ENCODE results near the gene AGAP3. TPM values are rescaled to one million over a fixed set of nuclear protein-coding genes. Genes with fewer than 3 reads are reported as not detected.

AGAP3 gene
- total RNA-seq, 4 donors from 2014 or later = 28.2 to 174 (median 53.2) TPM

GRCh38 chr7:151095828-151096475 is 9.7 kb downstream of the AGAP3 start:
- no peak for DNase-seq
- H3K36me3 ChIP-seq = no peaks in the 10 kb centered on the region
- H3K9me3 ChIP-seq = no peaks in the 10 kb centered on the region
- peaks cover 1 to 8% of the 10 kb centered on the region in 2 donors for H3K4me1 ChIP-seq
- TF ChIP-seq CTCF (IDR thresholded peaks at IDR 0.05) = no peak
- no peak for TF ChIP-seq POLR2A (IDR thresholded peaks at IDR 0.05)
- H3K4me3 ChIP-seq = no peak overlapping the region
- intact Hi-C loops (cut with DNase I; ENCODE audit: low total_unique reads) = no loop called here
- H3K27me3 ChIP-seq = no peaks in the 10 kb centered on the region
- H3K27ac ChIP-seq = no peak overlapping the region

GRCh38 chr7:151099486-151100211 is 13.4 kb downstream of the AGAP3 start:
- intact Hi-C loops (cut with DNase I; ENCODE audit: low total_unique reads) = no loop called here
- TF ChIP-seq CTCF (IDR thresholded peaks at IDR 0.05) (no peak), POLR2A (IDR thresholded peaks at IDR 0.05) (no peak)
- no peaks in the 10 kb centered on the region for H3K36me3 ChIP-seq
- H3K27me3 ChIP-seq = no peaks in the 10 kb centered on the region
- no peak overlapping the region for H3K4me3 ChIP-seq
- no peak for DNase-seq
- peaks cover 4 to 9% of the 10 kb centered on the region in 2 donors for H3K4me1 ChIP-seq
- no peaks in the 10 kb centered on the region for H3K9me3 ChIP-seq
- H3K27ac ChIP-seq = no peak overlapping the region

- H3K27ac ChIP-seq = no peak overlapping the region
- H3K9me3 ChIP-seq = no peaks in the 10 kb centered on the region
- no peak for DNase-seq
- no peaks in the 10 kb centered on the region for H3K27me3 ChIP-seq
- no peak overlapping the region for H3K4me3 ChIP-seq
- no peaks in the 10 kb centered on the region for H3K36me3 ChIP-seq
- intact Hi-C loops (cut with DNase I; ENCODE audit: low total_unique reads) = no loop called here
- H3K4me1 ChIP-seq = peaks cover 4 to 9% of the 10 kb centered on the region in 2 donors
- TF ChIP-seq CTCF (IDR thresholded peaks at IDR 0.05) = no peak
- no peak for TF ChIP-seq POLR2A (IDR thresholded peaks at IDR 0.05)
Measured at GRCh38 chr7:151100921-151101320, 14.6 kb downstream of the AGAP3 start.

- DNase-seq = no peak
- H3K27me3 ChIP-seq = no peaks in the 10 kb centered on the region
- H3K36me3 ChIP-seq = no peaks in the 10 kb centered on the region
- H3K9me3 ChIP-seq = no peaks in the 10 kb centered on the region
- peaks cover 4 to 9% of the 10 kb centered on the region in 2 donors for H3K4me1 ChIP-seq
- intact Hi-C loops (cut with DNase I; ENCODE audit: low total_unique reads) = no loop called here
- H3K27ac ChIP-seq = no peak overlapping the region
- no peak overlapping the region for H3K4me3 ChIP-seq
- TF ChIP-seq POLR2A (IDR thresholded peaks at IDR 0.05) (no peak), CTCF (IDR thresholded peaks at IDR 0.05) (no peak)
Measured at GRCh38 chr7:151101621-151102396, 15.5 kb downstream of the AGAP3 start.

- H3K4me3 ChIP-seq = no peak overlapping the region
- no peak for TF ChIP-seq CTCF (IDR thresholded peaks at IDR 0.05)
- TF ChIP-seq POLR2A (IDR thresholded peaks at IDR 0.05) = no peak
- H3K9me3 ChIP-seq = no peaks in the 10 kb centered on the region
- no peak for DNase-seq
- H3K27me3 ChIP-seq = no peaks in the 10 kb centered on the region
- intact Hi-C loops (cut with DNase I; ENCODE audit: low total_unique reads) = no loop called here
- H3K36me3 ChIP-seq = no peaks in the 10 kb centered on the region
- H3K4me1 ChIP-seq = peaks cover 4 to 9% of the 10 kb centered on the region in 2 donors
- no peak overlapping the region for H3K27ac ChIP-seq
Measured at GRCh38 chr7:151102991-151103390, 16.7 kb downstream of the AGAP3 start.

All from uterus (tissue), 4 donors.